ENCODE results near the gene N4BP2.

The N4BP2 gene

GRCh38 chr4:40205259-40206198 lies 148.9 kb downstream of the N4BP2 start:
- in situ Hi-C loops (cut with MboI; ENCODE audit: low sequenced_read_pairs) = no loop called here

GRCh38 chr4:40206426-40206825 lies 149.8 kb downstream of the N4BP2 start:
- in situ Hi-C loops (cut with MboI; ENCODE audit: low sequenced_read_pairs) = no loop called here

Data from HL-60/S4 treated with retinoic acid at 250 ng/mL for 4 days and 3 days (cell line).